Subcutaneous abdominal adipose tissue (tissue), 5 donors: ENCODE results near the gene RNF26.

Source experiments
- H3K27ac ChIP-seq: one replicate; pipeline ENCODE4 v1.7.0; 2013; ENCODE audit warnings: low read depth, mild to moderate bottlenecking, inconsistent platforms, low read length, moderate library complexity
- H3K27me3 ChIP-seq, 5 donors: one replicate each; pipeline ENCODE4 v1.7.0; 2013; ENCODE audit warnings: low read length in 5 of 5, inconsistent platforms in 1 of 5; ENCODE audit not compliant: control insufficient read depth in 5 of 5, insufficient read depth in 4 of 5
- H3K36me3 ChIP-seq, 5 donors: one replicate each; pipeline ENCODE4 v1.7.0; 2013; ENCODE audit warnings: low read length in 5 of 5; ENCODE audit not compliant: control insufficient read depth in 5 of 5, insufficient read depth in 5 of 5
- H3K4me1 ChIP-seq, 5 donors: one replicate each; pipeline ENCODE4 v1.7.0; 2013; ENCODE audit warnings: low read length in 5 of 5, mild to moderate bottlenecking in 3 of 5, moderate library complexity in 1 of 5; ENCODE audit not compliant: control insufficient read depth in 5 of 5, insufficient read depth in 5 of 5
- H3K4me3 ChIP-seq, 5 donors: one replicate each; pipeline ENCODE4 v1.7.0; 2013; ENCODE audit warnings: low read length in 5 of 5, low read depth in 1 of 5
- H3K9ac ChIP-seq, 5 donors: one replicate each; pipeline ENCODE4 v1.7.0; 2013; ENCODE audit warnings: low read length in 5 of 5, mild to moderate bottlenecking in 4 of 5, moderate library complexity in 3 of 5
- H3K9me3 ChIP-seq, 5 donors: one replicate each; pipeline ENCODE4 v1.7.0; 2013; ENCODE audit warnings: low read length in 5 of 5; ENCODE audit not compliant: control insufficient read depth in 5 of 5
- donor health status: healthy.
- donor health status: healthy.
- donor health status: healthy.
- donor health status: healthy.
- donor health status: healthy.

Gene RNF26

DNA sequence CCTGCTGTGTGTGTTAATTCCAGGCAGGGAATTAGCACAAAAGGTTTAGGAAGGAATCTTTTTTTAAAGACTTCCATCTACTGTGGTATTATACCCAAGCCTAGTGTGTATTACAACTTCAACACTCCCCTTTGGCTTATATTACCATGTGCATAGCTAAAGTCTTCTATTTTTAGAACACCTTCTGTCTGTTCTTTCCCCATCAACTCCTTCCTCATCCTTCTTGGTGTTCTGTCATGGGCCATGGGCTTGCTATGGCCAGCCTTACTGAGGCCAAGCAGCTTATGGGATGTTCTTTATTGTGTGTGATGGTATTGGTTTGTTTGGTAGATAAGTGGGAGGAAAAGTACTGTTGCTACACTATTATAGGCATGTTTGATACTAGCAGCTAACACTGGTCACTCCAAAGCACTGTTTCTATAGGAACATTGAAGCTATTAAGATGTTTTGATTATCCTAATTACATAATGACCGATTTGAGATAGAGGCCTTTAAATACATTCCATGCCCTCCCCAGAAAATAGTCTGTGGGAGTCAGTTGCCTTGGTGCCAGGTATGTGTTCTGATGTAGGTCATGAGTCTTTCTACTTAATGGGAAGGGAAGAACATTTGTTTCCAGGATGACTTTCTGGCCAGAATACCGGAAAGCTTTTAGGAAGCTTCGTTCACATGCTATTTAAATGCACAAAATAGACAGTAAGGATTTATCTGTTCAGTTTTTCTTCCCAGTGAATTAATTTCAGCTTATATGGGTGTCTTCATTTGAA is 33.9 kb upstream of the RNF26 start:
- Histone ChIP-seq H3K4me3 (no peak overlapping the region), H3K27ac (peak overlapping the region; percentile 56), H3K27me3 (no peaks in the 10 kb centered on the region), H3K4me1 (peaks cover 5 to 59% (median 39%) of the 10 kb centered on the region in 5 donors), H3K36me3 (peaks cover 21 to 81% (median 69%) of the 10 kb centered on the region in 5 donors), H3K9ac (no peak overlapping the region), H3K9me3 (no peaks in the 10 kb centered on the region)

DNA sequence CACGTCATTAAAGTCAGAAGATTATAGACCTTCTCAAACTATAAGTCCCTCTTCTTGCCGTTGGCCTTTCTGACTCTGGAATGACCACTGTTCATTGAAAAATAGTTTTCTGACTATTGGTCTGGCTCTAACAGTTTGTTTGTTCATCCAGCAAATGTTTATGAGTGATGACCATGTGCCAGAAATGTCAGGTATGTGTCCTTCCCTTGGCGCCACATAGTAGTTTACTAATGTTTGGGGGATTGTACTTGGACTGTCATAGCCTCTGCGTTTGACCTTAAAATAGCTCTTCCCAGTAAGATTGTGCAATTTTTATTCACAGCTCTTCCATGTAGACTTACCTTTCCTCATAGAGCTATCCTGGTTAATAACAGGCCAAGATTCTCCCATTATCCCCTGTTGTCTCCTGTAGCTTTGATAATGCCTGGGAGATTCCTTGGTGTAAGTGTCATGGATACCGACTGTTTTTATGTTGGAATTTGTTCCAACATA is 31.1 kb upstream of the RNF26 start:
- no peak overlapping the region for H3K4me3 ChIP-seq
- H3K4me1 ChIP-seq, result peaks cover 13 to 59% (median 51%) of the 10 kb centered on the region in 5 donors
- no peak overlapping the region for H3K9ac ChIP-seq
- no peaks in the 10 kb centered on the region for H3K27me3 ChIP-seq
- peaks cover 15 to 76% (median 60%) of the 10 kb centered on the region in 5 donors for H3K36me3 ChIP-seq
- H3K9me3 ChIP-seq, result no peaks in the 10 kb centered on the region
- no peak overlapping the region for H3K27ac ChIP-seq

DNA sequence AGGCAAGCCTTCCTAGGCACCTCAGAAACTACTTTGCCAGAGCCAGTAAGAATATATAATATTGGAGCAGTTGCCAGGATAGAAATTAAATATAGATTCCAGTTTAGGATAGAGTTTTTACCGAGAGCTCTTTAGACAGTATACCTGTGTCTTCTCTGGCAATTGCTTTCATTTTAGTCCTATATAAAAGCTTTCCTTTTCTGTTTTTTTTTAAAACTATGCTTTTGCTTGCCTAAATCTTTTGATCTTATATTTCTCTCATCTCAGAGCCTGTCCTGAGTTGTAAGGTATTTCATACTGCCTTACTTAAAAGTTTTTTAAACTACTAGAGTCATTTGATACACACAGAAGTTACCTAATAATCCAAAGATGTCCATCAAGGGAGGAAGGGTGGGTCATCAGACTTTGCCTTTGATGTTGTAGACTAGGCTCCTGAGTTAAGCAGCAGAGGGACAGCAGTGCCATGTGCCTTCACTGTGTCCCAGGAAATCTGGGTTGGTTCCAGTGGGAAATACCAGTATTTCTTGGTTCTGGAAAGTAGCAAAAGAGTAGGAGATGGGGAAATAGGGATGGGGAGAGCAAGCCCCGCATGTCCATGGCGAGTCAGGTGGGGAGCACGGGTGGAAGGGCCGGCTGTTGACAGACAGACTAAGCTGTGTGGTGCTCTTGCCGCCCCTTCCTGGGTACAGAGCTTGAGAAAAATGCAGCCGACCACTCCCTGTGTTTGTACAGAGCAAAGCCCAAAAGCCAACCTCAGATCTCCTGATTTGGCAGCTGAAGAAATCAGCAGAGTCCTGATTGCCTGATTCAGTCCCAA is 28.6 kb upstream of the RNF26 start:
- Histone ChIP-seq H3K36me3 (peaks cover 9 to 74% (median 62%) of the 10 kb centered on the region in 5 donors), H3K27ac (peak overlapping the region; percentile 85), H3K4me1 (peaks cover 9 to 59% (median 52%) of the 10 kb centered on the region in 5 donors), H3K9ac (peak overlapping the region in 3 of 5 donors; percentile 14 to 34 (median 21)), H3K27me3 (no peaks in the 10 kb centered on the region), H3K9me3 (no peaks in the 10 kb centered on the region), H3K4me3 (peak overlapping the region in 2 of 5 donors; percentile 3 to 40)

DNA sequence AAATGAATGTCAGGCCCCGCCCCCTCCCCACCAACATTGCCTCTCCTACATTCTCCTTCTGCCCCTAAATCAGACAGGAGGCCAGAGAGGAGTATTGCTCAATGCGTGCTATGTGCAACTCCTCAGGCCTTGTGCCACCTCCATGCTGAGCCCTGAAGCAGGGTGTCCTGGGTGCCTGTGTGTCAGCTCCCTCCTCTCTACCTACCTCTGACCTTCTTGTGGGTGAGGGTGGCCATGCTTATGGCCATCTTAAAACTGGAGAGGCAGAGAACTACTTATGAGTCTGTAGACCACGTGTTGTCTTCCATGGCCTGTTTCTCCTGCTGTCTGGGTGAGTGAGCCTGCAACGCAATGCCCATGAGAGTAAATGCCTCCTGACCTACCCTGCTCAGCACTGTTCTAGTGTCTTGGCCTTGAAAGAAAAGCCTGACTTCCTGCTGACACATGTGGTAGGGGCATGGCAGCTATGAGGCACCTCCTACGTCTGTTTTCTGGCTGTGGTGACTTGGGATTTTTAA is 27.9 kb upstream of the RNF26 start:
- Histone ChIP-seq H3K27me3 (no peaks in the 10 kb centered on the region), H3K9me3 (no peaks in the 10 kb centered on the region), H3K9ac (peak overlapping the region in 3 of 5 donors; percentile 14 to 30 (median 21)), H3K36me3 (peaks cover 9 to 74% (median 65%) of the 10 kb centered on the region in 5 donors), H3K27ac (peak overlapping the region; percentile 85), H3K4me1 (peaks cover 11 to 64% (median 51%) of the 10 kb centered on the region in 5 donors), H3K4me3 (peak overlapping the region in 2 of 5 donors; percentile 3 to 40)

DNA sequence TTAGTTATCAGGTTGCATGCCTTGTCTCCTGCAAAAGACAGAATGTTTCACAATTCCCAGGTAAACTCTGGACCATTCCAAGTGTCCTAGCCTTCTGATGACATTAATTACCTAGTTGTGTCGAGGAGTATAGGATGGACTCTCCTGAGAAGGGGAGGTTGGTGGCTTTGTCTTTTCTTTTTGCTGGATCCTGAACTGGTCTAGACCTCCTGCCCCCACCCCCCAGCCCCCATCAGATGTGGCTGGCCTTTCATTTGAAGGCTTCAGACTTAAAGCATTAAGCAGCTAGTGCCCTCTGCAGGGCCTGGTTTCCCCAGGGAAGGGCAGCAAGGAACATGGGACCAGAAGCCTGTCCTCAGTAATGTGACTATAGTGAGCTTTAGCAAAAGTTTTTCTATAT is 27.1 kb upstream of the RNF26 start:
- H3K27me3 ChIP-seq, result no peaks in the 10 kb centered on the region
- H3K27ac ChIP-seq, result peak overlapping the region; percentile 85
- peaks cover 11 to 70% (median 55%) of the 10 kb centered on the region in 5 donors for H3K4me1 ChIP-seq
- H3K4me3 ChIP-seq, result no peak overlapping the region
- peaks cover 7 to 74% (median 66%) of the 10 kb centered on the region in 5 donors for H3K36me3 ChIP-seq
- H3K9me3 ChIP-seq, result no peaks in the 10 kb centered on the region
- H3K9ac ChIP-seq, result peak overlapping the region in 2 of 5 donors; percentile 49 to 64

DNA sequence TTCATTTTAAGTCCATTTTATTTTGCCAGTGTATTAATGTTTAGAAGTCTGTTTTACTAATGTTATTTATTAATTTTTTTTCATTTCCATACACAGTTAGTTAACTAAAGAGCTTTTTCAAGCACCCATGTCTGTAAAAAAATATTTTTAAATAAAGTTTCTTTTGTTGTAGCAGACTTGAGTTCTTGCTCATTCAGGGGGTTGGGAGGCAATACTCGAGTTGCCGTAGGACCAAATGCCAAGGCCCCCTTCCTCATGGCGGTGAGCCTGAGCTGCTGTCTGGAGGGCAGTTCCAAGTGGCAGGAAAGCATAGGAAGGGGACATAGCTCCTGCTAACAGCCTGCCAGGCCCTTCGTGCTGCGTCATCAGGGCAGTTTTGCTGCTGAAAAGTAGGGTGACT is 26.4 kb upstream of the RNF26 start:
- Histone ChIP-seq H3K9ac (no peak overlapping the region), H3K4me3 (no peak overlapping the region), H3K36me3 (peaks cover 7 to 75% (median 69%) of the 10 kb centered on the region in 5 donors), H3K27ac (peak overlapping the region; percentile 85), H3K9me3 (no peaks in the 10 kb centered on the region), H3K27me3 (no peaks in the 10 kb centered on the region), H3K4me1 (peaks cover 11 to 78% (median 62%) of the 10 kb centered on the region in 5 donors)

DNA sequence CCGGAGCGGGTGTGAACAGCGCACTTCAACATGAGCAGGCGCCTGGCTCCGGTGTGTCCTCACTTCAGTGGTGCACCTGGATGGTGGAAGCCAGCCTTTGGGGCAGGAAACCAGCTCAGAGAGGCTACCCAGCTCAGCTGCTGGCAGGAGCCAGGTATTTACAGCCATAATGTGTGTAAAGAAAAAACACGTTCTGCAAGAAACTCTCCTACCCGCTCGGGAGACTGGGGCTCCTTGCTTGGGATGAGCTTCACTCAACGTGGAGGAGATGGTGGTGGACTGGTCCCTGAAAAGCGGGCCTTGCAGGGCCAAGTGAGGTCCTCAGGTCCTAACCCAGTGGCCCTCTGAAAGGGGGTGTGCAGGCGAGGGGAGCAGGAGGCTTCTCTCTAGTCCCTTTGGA is 24.9 kb upstream of the RNF26 start:
- Histone ChIP-seq H3K27me3 (no peaks in the 10 kb centered on the region), H3K4me3 (no peak overlapping the region), H3K9ac (no peak overlapping the region), H3K9me3 (no peaks in the 10 kb centered on the region), H3K36me3 (peaks cover 3 to 73% (median 66%) of the 10 kb centered on the region in 5 donors), H3K4me1 (peaks cover 11 to 91% (median 67%) of the 10 kb centered on the region in 5 donors), H3K27ac (no peak overlapping the region)

DNA sequence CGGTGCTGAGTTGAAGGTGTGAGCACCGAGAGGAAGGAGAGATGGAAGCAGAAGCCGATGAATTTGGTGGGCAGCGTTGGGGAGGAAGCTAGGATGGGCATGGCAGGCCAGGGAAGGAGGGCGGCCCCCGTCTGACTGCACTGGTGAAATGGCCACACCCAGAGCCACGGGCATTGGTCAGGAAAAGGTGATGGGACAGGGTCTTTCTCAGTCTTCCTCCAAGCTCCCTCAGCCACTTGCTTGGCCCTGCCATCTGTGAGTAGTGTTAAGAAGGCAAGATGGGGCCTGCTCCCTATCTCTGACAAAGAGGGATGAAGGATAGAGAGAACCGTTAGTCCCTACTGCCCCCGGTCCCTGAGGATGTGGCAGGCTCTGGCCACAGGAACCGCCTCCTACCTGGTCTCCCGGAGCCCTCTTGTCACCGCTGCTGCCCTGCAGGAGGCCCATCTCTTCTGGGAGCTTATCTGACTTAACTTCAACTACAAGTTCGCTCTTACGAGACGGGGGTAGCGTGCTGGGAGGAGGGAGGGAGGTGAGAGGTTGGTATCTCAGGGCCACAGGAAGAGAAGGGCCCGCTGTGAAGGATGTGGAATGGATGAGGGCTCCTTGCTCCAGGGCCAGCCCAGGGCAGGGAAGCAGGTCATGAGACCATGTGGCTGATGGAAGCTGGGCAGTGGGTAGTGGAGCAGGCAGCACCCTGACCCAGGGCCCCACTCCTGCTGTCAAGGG is 24.2 kb upstream of the RNF26 start:
- Histone ChIP-seq H3K9me3 (no peaks in the 10 kb centered on the region), H3K9ac (peak overlapping the region in 1 of 5 donors; percentile 3), H3K27ac (no peak overlapping the region), H3K4me3 (no peak overlapping the region), H3K36me3 (peaks cover 3 to 75% (median 66%) of the 10 kb centered on the region in 5 donors), H3K27me3 (no peaks in the 10 kb centered on the region), H3K4me1 (peaks cover 11 to 97% (median 72%) of the 10 kb centered on the region in 5 donors)

DNA sequence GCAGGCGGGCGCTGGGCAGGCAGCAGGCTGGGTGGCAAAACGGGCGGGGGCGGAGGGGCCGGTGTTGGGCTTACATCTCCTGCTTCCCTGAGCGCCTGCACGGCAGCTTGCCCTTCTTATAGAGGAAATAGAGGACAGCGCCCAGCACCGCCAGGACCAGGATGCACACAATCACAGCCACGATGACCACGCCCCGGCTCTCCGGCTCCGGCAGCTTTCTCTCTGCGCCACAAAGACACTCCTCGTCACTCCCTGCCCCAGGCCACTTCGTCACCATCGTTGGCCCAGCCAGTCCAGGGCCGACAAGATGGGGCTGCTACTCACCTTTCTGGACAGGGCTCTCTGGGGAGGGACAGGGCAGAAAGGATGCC is 23.7 kb upstream of the RNF26 start:
- Histone ChIP-seq H3K9ac (peak overlapping the region in 1 of 5 donors; percentile 12), H3K27ac (no peak overlapping the region), H3K4me3 (no peak overlapping the region), H3K9me3 (no peaks in the 10 kb centered on the region), H3K27me3 (peaks cover 0 to 4% (median 2%) of the 10 kb centered on the region in 5 donors), H3K36me3 (peaks cover 3 to 73% (median 63%) of the 10 kb centered on the region in 5 donors), H3K4me1 (peaks cover 14 to 97% (median 72%) of the 10 kb centered on the region in 5 donors)
